Epithelial cell of alveolus of lung (primary cell): ENCODE data around the gene SEMA4A. TPM values are rescaled to one million over a fixed set of nuclear protein-coding genes. Genes with fewer than 3 reads are reported as not detected.

ENCODE experiments used
- total RNA-seq: library from RNA; depleted of rRNA; stranded (reverse); fragments of >200 nt; gene quantifications from 2 replicates; pipeline ENCODE4 v1.2.1, GENCODE V29; 2015

Gene SEMA4A
- total RNA-seq, result 0.65 and 0.88 TPM in 2 replicates

GRCh38 chr1:156153362-156153761 is at the start of gene SEMA4A:
Gene SEMA4A, plus strand, starts transcription at chr1:156153585. Its CDS starts 994 bp downstream, at chr1:156154579.

GRCh38 chr1:156114101-156114918 is 39.1 kb upstream of the SEMA4A start, which contains the start of gene LMNA:
Gene LMNA, plus strand, starts transcription at chr1:156114711. Its CDS starts 208 bp downstream, at chr1:156114919.

GRCh38 chr1:156193488-156194299 is 40.3 kb downstream of the SEMA4A start, which contains the start of gene SLC25A44:
Gene SLC25A44, plus strand, starts transcription at chr1:156194104. Its CDS starts 5,744 bp downstream, at chr1:156199848.

GRCh38 chr1:156212833-156213643 is 59.7 kb downstream of the SEMA4A start, which contains the start of gene PMF1:
Gene PMF1, plus strand, starts transcription at chr1:156213007. Its CDS starts 9 bp downstream, at chr1:156213016.

Other genes starting within 250 kb of the SEMA4A start
- 23.8 and 27.7 TPM in 2 replicates for gene RIT1, start 242.2 kb upstream of the SEMA4A start, total RNA-seq
- gene KHDC4, start 219.2 kb upstream of the SEMA4A start, total RNA-seq, result 11.5 and 57.6 TPM in 2 replicates
- not detected in 2 replicates for gene RXFP4, start 211.9 kb upstream of the SEMA4A start, total RNA-seq
- gene ARHGEF2, start 175.0 kb upstream of the SEMA4A start, total RNA-seq, result 118 and 139 TPM in 2 replicates
- gene SSR2, start 132.6 kb upstream of the SEMA4A start, total RNA-seq, result 558 and 731 TPM in 2 replicates
- gene UBQLN4, start 99.8 kb upstream of the SEMA4A start, total RNA-seq, result 14.3 and 20.0 TPM in 2 replicates
- 68.6 and 87.1 TPM in 2 replicates for gene LAMTOR2, start 98.8 kb upstream of the SEMA4A start, total RNA-seq
- gene RAB25, start 92.4 kb upstream of the SEMA4A start, total RNA-seq, result 0.80 and 3.4 TPM in 2 replicates
- 7.0 and 15.8 TPM in 2 replicates for gene MEX3A, start 71.1 kb upstream of the SEMA4A start, total RNA-seq
- gene LMNA, start 38.9 kb upstream of the SEMA4A start, total RNA-seq, result 439 and 479 TPM in 2 replicates
- 11.6 and 15.2 TPM in 2 replicates for gene SLC25A44, start 40.5 kb downstream of the SEMA4A start, total RNA-seq
- 53.4 and 80.4 TPM in 2 replicates for gene PMF1, start 59.4 kb downstream of the SEMA4A start, total RNA-seq
- gene BGLAP, start 88.6 kb downstream of the SEMA4A start, total RNA-seq, result 1.2 TPM in 1 of 2 replicates, not detected in the other
- 0.26 and 2.1 TPM in 2 replicates for gene PAQR6, start 94.5 kb downstream of the SEMA4A start, total RNA-seq
- gene SMG5, start 129.2 kb downstream of the SEMA4A start, total RNA-seq, result 36.1 and 46.6 TPM in 2 replicates
- 2.5 and 6.6 TPM in 2 replicates for gene TMEM79, start 130.7 kb downstream of the SEMA4A start, total RNA-seq
- 82.5 and 103 TPM in 2 replicates for gene GLMP, start 142.1 kb downstream of the SEMA4A start, total RNA-seq
- 5.3 TPM in 1 of 2 replicates, not detected in the other for gene VHLL, start 145.7 kb downstream of the SEMA4A start, total RNA-seq
- gene CCT3, start 184.7 kb downstream of the SEMA4A start, total RNA-seq, result 205 and 349 TPM in 2 replicates
- 0.65 TPM in 1 of 2 replicates, not detected in the other for gene TSACC, start 184.9 kb downstream of the SEMA4A start, total RNA-seq
- not detected in 2 replicates for gene RHBG, start 215.6 kb downstream of the SEMA4A start, total RNA-seq